ENCODE measurements around the gene USP15.
"Not testable (repeated sequence)": the region's sequence is repeated elsewhere in the genome, so short reads cannot be mapped to it uniquely, and the experiment has no call there.

DNA sequence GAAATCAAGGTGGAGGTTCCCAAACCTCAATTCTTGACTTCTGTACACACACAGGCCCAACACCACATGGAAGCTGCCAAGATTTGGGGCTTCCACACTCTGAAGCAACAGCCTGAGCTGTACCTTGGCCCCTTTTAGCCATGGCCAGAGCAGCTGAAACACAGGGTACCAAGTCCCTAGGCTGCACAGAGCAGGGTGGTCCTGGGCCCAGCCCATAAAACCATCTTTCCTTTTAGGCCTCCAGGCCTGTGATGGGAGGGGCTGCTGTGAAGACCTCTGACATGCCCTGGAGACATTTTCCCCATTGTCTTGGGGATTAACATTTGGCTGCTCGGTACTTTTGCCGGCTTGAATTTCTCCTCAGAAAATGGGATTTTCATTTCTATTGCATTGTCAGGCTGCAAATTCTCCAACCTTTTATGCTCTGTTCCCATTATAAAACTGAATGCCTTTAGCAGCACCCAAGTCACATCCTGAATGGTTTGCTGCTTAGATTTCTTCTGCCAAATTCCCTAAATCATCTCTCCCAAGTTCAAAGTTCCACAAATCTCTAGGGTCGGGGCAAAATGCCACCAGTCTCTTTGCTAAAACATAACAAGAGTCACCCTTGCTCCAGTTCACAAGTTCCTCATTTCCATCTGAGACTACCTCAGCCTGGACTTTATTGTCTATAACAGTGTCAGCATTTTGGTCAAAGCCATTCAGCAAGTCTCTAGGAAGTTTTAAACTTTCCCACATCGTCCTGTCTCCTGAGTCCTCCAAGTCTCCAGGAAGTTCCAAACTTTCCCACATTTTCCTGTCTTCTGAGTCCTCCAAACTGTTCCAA is 84.7 kb downstream of the USP15 start:
- TF ChIP-seq, protein P1, sequence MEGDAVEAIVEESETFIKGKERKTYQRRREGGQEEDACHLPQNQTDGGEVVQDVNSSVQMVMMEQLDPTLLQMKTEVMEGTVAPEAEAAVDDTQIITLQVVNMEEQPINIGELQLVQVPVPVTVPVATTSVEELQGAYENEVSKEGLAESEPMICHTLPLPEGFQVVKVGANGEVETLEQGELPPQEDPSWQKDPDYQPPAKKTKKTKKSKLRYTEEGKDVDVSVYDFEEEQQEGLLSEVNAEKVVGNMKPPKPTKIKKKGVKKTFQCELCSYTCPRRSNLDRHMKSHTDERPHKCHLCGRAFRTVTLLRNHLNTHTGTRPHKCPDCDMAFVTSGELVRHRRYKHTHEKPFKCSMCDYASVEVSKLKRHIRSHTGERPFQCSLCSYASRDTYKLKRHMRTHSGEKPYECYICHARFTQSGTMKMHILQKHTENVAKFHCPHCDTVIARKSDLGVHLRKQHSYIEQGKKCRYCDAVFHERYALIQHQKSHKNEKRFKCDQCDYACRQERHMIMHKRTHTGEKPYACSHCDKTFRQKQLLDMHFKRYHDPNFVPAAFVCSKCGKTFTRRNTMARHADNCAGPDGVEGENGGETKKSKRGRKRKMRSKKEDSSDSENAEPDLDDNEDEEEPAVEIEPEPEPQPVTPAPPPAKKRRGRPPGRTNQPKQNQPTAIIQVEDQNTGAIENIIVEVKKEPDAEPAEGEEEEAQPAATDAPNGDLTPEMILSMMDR (IDR thresholded peaks at IDR 0.05) = not testable (repeated sequence)
- TF ChIP-seq POLR2A (IDR thresholded peaks at IDR 0.05) = not testable (repeated sequence)
